Ovary (tissue), 9 donors: Measurements from ENCODE around the gene TRABD2B. TPM values are rescaled to one million over a fixed set of nuclear protein-coding genes. Genes with fewer than 3 reads are reported as not detected.

Experiments
- DNase-seq, 5 donors: peaks; one replicate each; pipeline ENCODE4 v3.0.0-alpha.2; 2019 to 2020
- H3K27ac ChIP-seq, 2 donors: fragments of 200-600 bp; one replicate each; pipeline versions ENCODE4 v1.5.1 to v1.8.0; 2019 to 2022
- H3K27me3 ChIP-seq: fragments of 200-600 bp; one replicate; pipeline ENCODE4 v1.8.0; 2022
- H3K36me3 ChIP-seq: fragments of 200-600 bp; sonication (generic); one replicate; pipeline ENCODE4 v1.5.1; 2019
- H3K4me1 ChIP-seq: one replicate; pipeline ENCODE4 v1.8.1; 2013; ENCODE audit warnings: mild to moderate bottlenecking, moderate library complexity; ENCODE audit not compliant: insufficient read depth
- H3K4me3 ChIP-seq: fragments of 200-600 bp; sonication (generic); one replicate; pipeline ENCODE4 v1.5.1; 2017
- H3K9me3 ChIP-seq, 2 donors: fragments of 200-600 bp in 1 of 2; sonication (generic) in 1 of 2; one replicate each; pipeline versions ENCODE4 v1.5.1 to v1.8.1; 2013 to 2019; ENCODE audit warnings: mild to moderate bottlenecking in 1 of 2, moderate library complexity in 1 of 2
- CTCF ChIP-seq, 3 donors: fragments of 450-650 bp in 2 of 3; fragments of 200-600 bp in 1 of 3; IDR thresholded peaks; one replicate each; pipeline versions ENCODE4 v1.5.1 to v1.8.0; 2016 to 2022; ENCODE audit warnings: antibody characterized with exemption in 3 of 3, mild to moderate bottlenecking in 1 of 3
- EP300 ChIP-seq: sonication (generic); formaldehyde crosslinking; IDR thresholded peaks from one replicate; pipeline ENCODE4 v1.6.1; 2017; ENCODE audit warnings: antibody characterized with exemption
- POLR2A ChIP-seq: fragments of 450-650 bp; IDR thresholded peaks from one replicate; pipeline ENCODE4 v1.6.1; 2017; ENCODE audit warnings: antibody characterized with exemption, mild to moderate bottlenecking, moderate library complexity
- WGBS, 3 donors: extraction: QIAGEN DNeasy Blood & Tissue Kit in 1 of 3; methylation state at CpG; one replicate each; pipeline versions ENCODE4 v1.1.5 to v1.1.7; 2013 to 2017; 5-methylcytosine and 5-hydroxymethylcytosine counted together
- intact Hi-C, 4 donors: fragments of 100-400 bp; cut with DNase I; formaldehyde crosslinking; loops; one replicate each; pipeline versions ENCODE4 v1.11.0 to v1.15.1; 2022 to 2023
- polyA plus RNA-seq, 2 donors: library from polyadenylated mRNA; stranded (reverse); fragments of 200-250 nt in 1 of 2; fragments of 350-450 nt in 1 of 2; fragmentation: Illumina TruSeq in 1 of 2; extraction: RNeasy Lipid Tissue Mini Kit (QIAGEN cat#74804) in 1 of 2; gene quantifications; one replicate each; pipeline ENCODE4 v1.2.3, GENCODE V29; 2013 to 2014
- total RNA-seq, 7 donors: library from RNA; depleted of rRNA in 2 of 7; stranded (reverse); fragments of >200 nt in 2 of 7; fragmentation: NEBNext Ultra II Directional in 3 of 7; extraction: Animal tissue kit (Norgen Biotek cat#: 25700) in 3 of 7; gene quantifications; one replicate each; pipeline versions ENCODE4 v1.1.0 to v1.2.4, GENCODE V29; 2016 to 2023
- donor health status: DM: no; HTN: no; CAD: no; lungs with moderate emphysema.
- donor health status: DM: no; HTN: no; CAD: no.
- donor health status: Bipolar disorder and iron deficiency.
- donor health status: DM: yes; HTN: yes; CAD: no.
- donor health status: DM: no; HTN: no; CAD: no.
- donor health status: DM: yes; HTN: yes; CAD: no.

TRABD2B gene
- total and polyA plus RNA-seq, 9 donors: 0.18 to 1.6 (median 0.52) TPM

- intact Hi-C loops: no loop called here
- Histone ChIP-seq H3K27ac (no peak overlapping the region), H3K9me3 (no peaks in the 10 kb centered on the region), H3K27me3 (no peaks in the 10 kb centered on the region), H3K36me3 (no peaks in the 10 kb centered on the region), H3K4me3 (no peak overlapping the region), H3K4me1 (no peaks in the 10 kb centered on the region)
- TF ChIP-seq CTCF (IDR thresholded peaks at IDR 0.05) (no peak), EP300 (no peak), POLR2A (no peak)
- WGBS, 3 donors: 93% methylated on average over 4 of the region's 4 CpGs
- no peak for DNase-seq
These were observed 140.2 kb downstream of the TRABD2B start for GRCh38 chr1:47856996-47857395.

DNA sequence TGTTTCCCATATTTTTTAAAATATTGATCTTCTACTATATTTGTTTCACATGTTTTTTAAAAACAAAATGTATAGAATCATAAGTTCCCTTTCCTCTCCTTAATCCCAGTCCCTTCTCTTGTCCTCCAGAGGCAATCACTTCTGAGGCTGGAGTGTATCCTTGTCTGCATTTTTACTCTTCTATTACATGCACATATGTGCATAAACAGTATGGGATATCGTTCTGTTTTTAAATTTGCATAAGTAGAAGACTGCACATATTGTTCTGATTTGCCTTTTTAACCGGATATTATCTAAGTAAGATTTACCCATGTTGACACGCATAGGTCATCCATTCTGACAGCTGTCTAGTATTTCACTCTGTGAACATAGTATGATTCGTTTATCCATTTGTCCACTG, 142.0 kb downstream of the TRABD2B start:
- 60 to 83% (median 75%) methylated on average over 4 of the region's 4 CpGs for WGBS, 3 donors
- H3K4me1 ChIP-seq: no peaks in the 10 kb centered on the region
- no peaks in the 10 kb centered on the region for H3K27me3 ChIP-seq
- no peak overlapping the region for H3K4me3 ChIP-seq
- DNase-seq: no peak
- no peak overlapping the region for H3K27ac ChIP-seq
- intact Hi-C loops: no loop called here
- no peaks in the 10 kb centered on the region for H3K9me3 ChIP-seq
- H3K36me3 ChIP-seq: no peaks in the 10 kb centered on the region
- TF ChIP-seq CTCF (IDR thresholded peaks at IDR 0.05): no peak
- no peak for TF ChIP-seq POLR2A
- TF ChIP-seq EP300: no peak

DNA sequence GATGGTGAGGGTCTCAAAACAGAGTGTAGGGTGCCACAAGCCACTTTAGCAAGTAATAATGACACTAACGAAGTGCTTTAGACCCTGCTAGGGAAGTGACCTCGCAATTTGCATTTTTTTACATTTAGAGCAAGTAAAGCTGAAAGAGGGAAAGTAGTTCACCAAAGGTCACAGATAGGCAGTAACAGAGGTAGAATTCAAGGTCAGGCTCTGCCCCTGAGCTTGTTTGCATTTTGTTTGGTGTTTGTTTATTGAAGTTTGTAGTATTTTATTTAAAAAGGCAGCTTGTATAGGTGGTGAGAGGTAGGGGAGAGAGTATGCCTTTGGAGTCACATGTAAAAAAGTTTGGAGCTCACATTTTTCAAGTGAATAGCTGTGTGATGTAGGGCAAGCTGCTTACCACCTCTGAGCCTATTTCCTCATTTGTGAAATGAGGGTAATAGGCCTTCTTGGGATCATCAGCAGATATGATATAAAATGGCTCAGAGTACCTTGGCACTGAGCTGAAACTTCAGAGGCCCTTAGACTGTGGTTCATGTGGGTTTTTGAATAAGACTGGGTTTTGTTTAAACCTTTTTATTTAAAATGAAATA, 142.5 kb downstream of the TRABD2B start:
- Histone ChIP-seq H3K9me3 (no peaks in the 10 kb centered on the region), H3K4me3 (no peak overlapping the region), H3K36me3 (no peaks in the 10 kb centered on the region), H3K27me3 (no peaks in the 10 kb centered on the region), H3K27ac (no peak overlapping the region), H3K4me1 (no peaks in the 10 kb centered on the region)
- intact Hi-C loops: no loop called here
- TF ChIP-seq EP300 (no peak), POLR2A (no peak), CTCF (IDR thresholded peaks at IDR 0.05) (no peak)
- 86 to 88% (median 88%) methylated on average over 2 of the region's 2 CpGs for WGBS, 3 donors
- no peak for DNase-seq

GRCh38 chr1:47853852-47854251, 143.3 kb downstream of the TRABD2B start:
- intact Hi-C loops: no loop called here
- WGBS, 3 donors: 75 to 87% (median 84%) methylated on average over 2 of the region's 2 CpGs

More at GRCh38 chr1:47853852-47854251, 143.3 kb downstream of the TRABD2B start:
- Histone ChIP-seq H3K4me1 (no peaks in the 10 kb centered on the region), H3K27ac (no peak overlapping the region), H3K9me3 (no peaks in the 10 kb centered on the region), H3K36me3 (no peaks in the 10 kb centered on the region), H3K4me3 (no peak overlapping the region), H3K27me3 (no peaks in the 10 kb centered on the region)
- no peak for DNase-seq
- TF ChIP-seq EP300 (no peak), CTCF (IDR thresholded peaks at IDR 0.05) (no peak), POLR2A (no peak)
